HepG2 (cell line): ENCODE data around the gene ACTL6A. TPM values are rescaled to one million over a fixed set of nuclear protein-coding genes. Genes with fewer than 3 reads are reported as not detected.
A peak's percentile ranks its signal among the peaks of the same experiment; 100 is the strongest.

ENCODE experiments used
- ARHGAP35 ChIP-seq: sonication (generic); formaldehyde crosslinking; IDR thresholded peaks from 2 replicates; pipeline ENCODE4 v1.9.0; 2022; ENCODE audit warnings: mild to moderate bottlenecking, inconsistent platforms, moderate library complexity, missing genetic modification reagents, borderline replicate concordance
- ATRX ChIP-seq: sonication (generic); formaldehyde crosslinking; IDR thresholded peaks from 2 replicates; pipeline ENCODE4 v1.4.0; 2020; ENCODE audit warnings: missing genetic modification reagents, borderline replicate concordance
- CHD2 ChIP-seq: IDR thresholded peaks from 2 replicates; pipeline ENCODE4 v1.6.1; 2011; ENCODE audit warnings: low read depth, low read length, improper control_type of control experiment
- ESRRA ChIP-seq: sonication (generic); formaldehyde crosslinking; IDR thresholded peaks from 2 replicates; pipeline ENCODE4 v1.5.1; 2020; ENCODE audit warnings: mild to moderate bottlenecking, low read depth, missing genetic modification reagents
- FOXC1 ChIP-seq: sonication (generic); formaldehyde crosslinking; IDR thresholded peaks from 2 replicates; pipeline ENCODE4 v1.8.0; 2022; ENCODE audit warnings: mild to moderate bottlenecking, missing genetic modification reagents, borderline replicate concordance
- IRF2 ChIP-seq: IDR thresholded peaks from 2 replicates; pipeline ENCODE4 v1.6.1; 2018; ENCODE audit warnings: missing genetic modification reagents, missing compliant biosample characterization
- JDP2 ChIP-seq: sonication (generic); formaldehyde crosslinking; IDR thresholded peaks from 2 replicates; pipeline ENCODE4 v1.8.1; 2022; ENCODE audit warnings: missing genetic modification reagents, borderline replicate concordance
- JUN ChIP-seq: sonication (generic); formaldehyde crosslinking; IDR thresholded peaks from 2 replicates; pipeline ENCODE4 v1.4.0; 2020; ENCODE audit warnings: mild to moderate bottlenecking, missing genetic modification reagents
- MTA3 ChIP-seq: sonication (generic); formaldehyde crosslinking; IDR thresholded peaks from 2 replicates; pipeline ENCODE4 v1.4.0; 2020; ENCODE audit warnings: missing genetic modification reagents
- MYPOP ChIP-seq: sonication (generic); formaldehyde crosslinking; IDR thresholded peaks from 2 replicates; pipeline ENCODE4 v1.8.1; 2023; ENCODE audit warnings: mild to moderate bottlenecking, moderate library complexity, missing genetic modification reagents
- RBFOX2 ChIP-seq: fragments of 200-400 bp; formaldehyde crosslinking; IDR thresholded peaks from 2 replicates; pipeline ENCODE4 v1.6.1; 2017; ENCODE audit warnings: low read depth, mild to moderate bottlenecking, low read length
- SNAPC4 ChIP-seq: sonication (generic); formaldehyde crosslinking; IDR thresholded peaks from 2 replicates; pipeline ENCODE4 v1.4.0; 2020; ENCODE audit warnings: mild to moderate bottlenecking, missing genetic modification reagents
- SRSF1 ChIP-seq: fragments of 200-400 bp; formaldehyde crosslinking; optimal IDR thresholded peaks from 2 replicates; pipeline ENCODE3; 2017; ENCODE audit warnings: mild to moderate bottlenecking, low read depth, low read length, moderate library complexity
- TFDP2 ChIP-seq: sonication (generic); formaldehyde crosslinking; IDR thresholded peaks from 2 replicates; pipeline ENCODE4 v1.4.0; 2020; ENCODE audit warnings: missing genetic modification reagents
- ZBTB7B ChIP-seq: sonication (generic); formaldehyde crosslinking; IDR thresholded peaks from 2 replicates; pipeline ENCODE4 v1.4.0; 2020; ENCODE audit warnings: missing genetic modification reagents
- ZFP36L1 ChIP-seq: sonication (generic); formaldehyde crosslinking; IDR thresholded peaks from 2 replicates; pipeline ENCODE4 v1.8.0; 2022; ENCODE audit warnings: mild to moderate bottlenecking, missing genetic modification reagents, moderate library complexity
- ZNF205 ChIP-seq: IDR thresholded peaks from 2 replicates; pipeline ENCODE4 v1.6.1; 2018; ENCODE audit warnings: missing biosample characterization, missing genetic modification reagents
- ZNF235 ChIP-seq: sonication (generic); formaldehyde crosslinking; IDR thresholded peaks from 2 replicates; pipeline ENCODE4 v1.8.1; 2023; ENCODE audit warnings: mild to moderate bottlenecking, missing genetic modification reagents, borderline replicate concordance
- ZNF749 ChIP-seq: sonication (generic); formaldehyde crosslinking; IDR thresholded peaks from 2 replicates; pipeline ENCODE4 v1.8.0; 2022; ENCODE audit warnings: mild to moderate bottlenecking, missing genetic modification reagents, moderate library complexity, borderline replicate concordance
- ZNF780A ChIP-seq: sonication (generic); formaldehyde crosslinking; IDR thresholded peaks from 2 replicates; pipeline ENCODE4 v1.8.0; 2022; ENCODE audit warnings: mild to moderate bottlenecking, missing genetic modification reagents, moderate library complexity
- ZNF792 ChIP-seq: IDR thresholded peaks from 2 replicates; pipeline ENCODE4 v1.6.1; 2016
- ZNF839 ChIP-seq: sonication (generic); formaldehyde crosslinking; IDR thresholded peaks from 2 replicates; pipeline ENCODE4 v1.4.0; 2020; ENCODE audit warnings: missing genetic modification reagents, mild to moderate bottlenecking, borderline replicate concordance
- polyA plus RNA-seq, 8 experiments: library from polyadenylated mRNA; depleted of rRNA in 3 of 8; stranded (reverse) in 7 of 8; unstranded in 1 of 8; fragments of >200 nt; fragmentation: Illumina TruSeq in 4 of 8; extraction: Trizol in 4 of 8; gene quantifications; 2 replicates each; pipeline versions ENCODE4 v1.2.1 to v1.2.3, GENCODE V29; 2011 to 2016; ENCODE audit warnings: low read depth in 4 of 8, missing spikeins in 1 of 8, mixed read lengths in 1 of 8; ENCODE audit not compliant: insufficient read depth in 1 of 8
- total RNA-seq, 5 experiments: library from RNA; depleted of rRNA; stranded (reverse); fragments of >200 nt; fragmentation: Illumina TruSeq; extraction: Trizol; gene quantifications; 2 replicates each; pipeline ENCODE4 v1.2.3, GENCODE V29; 2016; ENCODE audit warnings: low read depth in 1 of 5
- TF ChIP-seq, protein P1 (sequence below): IDR thresholded peaks from 2 replicates; pipeline ENCODE4 v1.6.1; 2016; ENCODE audit warnings: mild to moderate bottlenecking, missing biosample characterization, missing genetic modification reagents

The ACTL6A gene
- total and polyA plus RNA-seq, 2 of the 13 experiments (the other 11 are each of a cell fraction or from before 2014, with no cell fraction given), result 58.1 to 84.1 TPM

GRCh38 chr3:179562591-179563270 lies at the start of gene ACTL6A (continued):
- TF ChIP-seq MTA3, result no peak
- TF ChIP-seq ZNF205 (CRISPR knock-in tag), result no peak
- no peak for TF ChIP-seq ESRRA (CRISPR knock-in tag)
- TF ChIP-seq RBFOX2, result peak; percentile 89
- no peak for TF ChIP-seq JDP2 (CRISPR knock-in tag)
- peak; percentile 91 for TF ChIP-seq SRSF1
- peak; percentile 60; the same call in 1 of the 2 replicates for TF ChIP-seq CHD2
- TF ChIP-seq ZNF792 (CRISPR knock-in tag), result peak; percentile 53
- TF ChIP-seq ZBTB7B (CRISPR knock-in tag), result peak; percentile 27; the same call in 1 of the 2 replicates
- TF ChIP-seq ARHGAP35 (CRISPR knock-in tag), result no peak
- no peak for TF ChIP-seq JUN (CRISPR knock-in tag)
- no peak for TF ChIP-seq ZNF780A
- TF ChIP-seq ZNF749 (CRISPR knock-in tag), result no peak; the same call in 1 of the 2 replicates
- no peak for TF ChIP-seq ATRX (CRISPR knock-in tag)
- TF ChIP-seq TFDP2 (CRISPR knock-in tag), result peak; percentile 90
- TF ChIP-seq ZFP36L1 (CRISPR knock-in tag), result 0 out of 2 replicates have a peak, but pooled peaks have one; percentile 63
- TF ChIP-seq FOXC1 (CRISPR knock-in tag), result peak; percentile 56; the same call in 1 of the 2 replicates
- TF ChIP-seq SNAPC4 (CRISPR knock-in tag), result no peak
- no peak for TF ChIP-seq ZNF839 (CRISPR knock-in tag)
- TF ChIP-seq, protein P1, sequence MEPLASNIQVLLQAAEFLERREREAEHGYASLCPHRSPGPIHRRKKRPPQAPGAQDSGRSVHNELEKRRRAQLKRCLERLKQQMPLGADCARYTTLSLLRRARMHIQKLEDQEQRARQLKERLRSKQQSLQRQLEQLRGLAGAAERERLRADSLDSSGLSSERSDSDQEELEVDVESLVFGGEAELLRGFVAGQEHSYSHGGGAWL (CRISPR knock-in tag), result peak; percentile 84; the same call in 1 of the 2 replicates
- TF ChIP-seq ZNF235, result no peak
- no peak for TF ChIP-seq MYPOP (CRISPR knock-in tag)
- peak; percentile 69 for TF ChIP-seq IRF2 (CRISPR knock-in tag)
